ENCODE data around the gene MAST4.

The MAST4 gene

GRCh38 chr5:66829826-66830225 is 233.6 kb downstream of the MAST4 start:
- no peaks in the 10 kb centered on the region for H4K20me1 ChIP-seq
- no peak overlapping the region for H3K9ac ChIP-seq
- peak overlapping the region in 10 of 11 experiments; percentile 11 to 89 (median 54); a peak in 15 of 22 replicates for H3K4me2 ChIP-seq
- no peaks in the 10 kb centered on the region for H3K36me3 ChIP-seq
- H3K4me3 ChIP-seq, result no peak overlapping the region
- H3K27me3 ChIP-seq, result peaks cover 0 to 16% (median 0%) of the 10 kb centered on the region in 11 experiments; a peak in 4 of 22 replicates
- H3K4me1 ChIP-seq, result peaks cover 13 to 31% (median 23%) of the 10 kb centered on the region in 10 experiments
- H3K27ac ChIP-seq, result no peak overlapping the region
- H3K9me3 ChIP-seq (replicated peaks in 1 of 11), result no peaks in the 10 kb centered on the region
- TF ChIP-seq Cebpa-rat (IDR thresholded peaks at IDR 0.05), result no peak

GRCh38 chr5:66830636-66831035 is 234.4 kb downstream of the MAST4 start:
- Histone ChIP-seq H3K36me3 (no peaks in the 10 kb centered on the region), H3K9ac (no peak overlapping the region), H4K20me1 (no peaks in the 10 kb centered on the region), H3K27me3 (peaks cover 0 to 16% (median 0%) of the 10 kb centered on the region in 11 experiments; a peak in 4 of 22 replicates), H3K27ac (no peak overlapping the region), H3K4me2 (peak overlapping the region in 5 of 11 experiments; percentile 32 to 81 (median 61); a peak in 4 of 22 replicates), H3K9me3 (replicated peaks in 1 of 11) (no peaks in the 10 kb centered on the region), H3K4me1 (peaks cover 13 to 31% (median 23%) of the 10 kb centered on the region in 10 experiments), H3K4me3 (no peak overlapping the region)
- TF ChIP-seq Cebpa-rat (IDR thresholded peaks at IDR 0.05), result no peak

- no peak overlapping the region for H3K4me3 ChIP-seq
- peaks cover 10 to 20% (median 14%) of the 10 kb centered on the region in 10 experiments for H3K4me1 ChIP-seq
- no peaks in the 10 kb centered on the region for H3K36me3 ChIP-seq
- TF ChIP-seq Cebpa-rat (IDR thresholded peaks at IDR 0.05), result no peak
- H3K4me2 ChIP-seq, result no peak overlapping the region
- H3K27me3 ChIP-seq, result no peaks in the 10 kb centered on the region
- no peak overlapping the region; a peak in 1 of 22 replicates for H3K27ac ChIP-seq
- H4K20me1 ChIP-seq, result no peaks in the 10 kb centered on the region
- no peak overlapping the region for H3K9ac ChIP-seq
- H3K9me3 ChIP-seq (replicated peaks in 1 of 11), result no peaks in the 10 kb centered on the region
These were observed 243.5 kb downstream of the MAST4 start for GRCh38 chr5:66839636-66840185.

- H3K4me1 ChIP-seq, result peaks cover 10 to 20% (median 14%) of the 10 kb centered on the region in 10 experiments
- H3K4me2 ChIP-seq, result peak overlapping the region; percentile 33 to 70 (median 55)
- TF ChIP-seq Cebpa-rat (IDR thresholded peaks at IDR 0.05), result peak in 2 of 11 experiments; percentile 37 to 39; a peak in 1 of 22 replicates
- no peak overlapping the region for H3K9ac ChIP-seq
- no peaks in the 10 kb centered on the region for H3K27me3 ChIP-seq
- no peak overlapping the region for H3K4me3 ChIP-seq
- H4K20me1 ChIP-seq, result no peaks in the 10 kb centered on the region
- peak overlapping the region in 8 of 11 experiments; percentile 17 to 59 (median 34); a peak in 13 of 22 replicates for H3K27ac ChIP-seq
- no peaks in the 10 kb centered on the region for H3K36me3 ChIP-seq
- H3K9me3 ChIP-seq (replicated peaks in 1 of 11), result no peaks in the 10 kb centered on the region
These were observed 244.4 kb downstream of the MAST4 start for GRCh38 chr5:66840511-66841013.

GRCh38 chr5:66841264-66841663 is 245.1 kb downstream of the MAST4 start:
- Histone ChIP-seq H3K4me3 (no peak overlapping the region), H3K4me1 (peaks cover 10 to 20% (median 14%) of the 10 kb centered on the region in 10 experiments), H3K4me2 (peak overlapping the region; percentile 33 to 70 (median 55); a peak in 21 of 22 replicates), H3K27me3 (no peaks in the 10 kb centered on the region), H4K20me1 (no peaks in the 10 kb centered on the region), H3K27ac (peak overlapping the region in 9 of 11 experiments; percentile 3 to 59 (median 29); a peak in 14 of 22 replicates), H3K9me3 (replicated peaks in 1 of 11) (no peaks in the 10 kb centered on the region), H3K9ac (no peak overlapping the region), H3K36me3 (no peaks in the 10 kb centered on the region)
- TF ChIP-seq Cebpa-rat (IDR thresholded peaks at IDR 0.05), result no peak

GRCh38 chr5:66842540-66842939 is 246.3 kb downstream of the MAST4 start:
- Histone ChIP-seq H3K9me3 (replicated peaks in 1 of 11) (no peaks in the 10 kb centered on the region), H3K36me3 (no peaks in the 10 kb centered on the region), H3K9ac (no peak overlapping the region), H3K27ac (no peak overlapping the region), H3K4me2 (no peak overlapping the region), H4K20me1 (no peaks in the 10 kb centered on the region), H3K4me3 (no peak overlapping the region), H3K4me1 (peaks cover 10 to 20% (median 14%) of the 10 kb centered on the region in 10 experiments), H3K27me3 (no peaks in the 10 kb centered on the region)
- TF ChIP-seq Cebpa-rat (IDR thresholded peaks at IDR 0.05), result no peak

GRCh38 chr5:66843065-66843464 is 246.9 kb downstream of the MAST4 start:
- no peak overlapping the region for H3K4me3 ChIP-seq
- H4K20me1 ChIP-seq, result no peaks in the 10 kb centered on the region
- H3K4me1 ChIP-seq, result peaks cover 10 to 20% (median 14%) of the 10 kb centered on the region in 10 experiments
- no peak for TF ChIP-seq Cebpa-rat (IDR thresholded peaks at IDR 0.05)
- H3K9me3 ChIP-seq (replicated peaks in 1 of 11), result no peaks in the 10 kb centered on the region
- H3K27me3 ChIP-seq, result no peaks in the 10 kb centered on the region
- H3K4me2 ChIP-seq, result no peak overlapping the region
- H3K27ac ChIP-seq, result no peak overlapping the region
- no peak overlapping the region for H3K9ac ChIP-seq
- no peaks in the 10 kb centered on the region for H3K36me3 ChIP-seq

- H3K27ac ChIP-seq, result peak overlapping the region in 3 of 11 experiments; percentile 7 to 25 (median 14); a peak in 2 of 22 replicates
- H3K9me3 ChIP-seq (replicated peaks in 1 of 11), result no peaks in the 10 kb centered on the region; a peak in 1 of 22 replicates
- H4K20me1 ChIP-seq, result no peaks in the 10 kb centered on the region
- TF ChIP-seq Cebpa-rat (IDR thresholded peaks at IDR 0.05), result no peak
- H3K4me3 ChIP-seq, result no peak overlapping the region
- H3K36me3 ChIP-seq, result no peaks in the 10 kb centered on the region
- H3K4me2 ChIP-seq, result peak overlapping the region in 9 of 11 experiments; percentile 24 to 55 (median 33); a peak in 14 of 22 replicates
- peaks cover 0 to 28% (median 10%) of the 10 kb centered on the region in 10 experiments; a peak in 15 of 20 replicates for H3K4me1 ChIP-seq
- H3K27me3 ChIP-seq, result no peaks in the 10 kb centered on the region
- no peak overlapping the region for H3K9ac ChIP-seq
These were observed 252.8 kb downstream of the MAST4 start for GRCh38 chr5:66848749-66849641.

- H3K27ac ChIP-seq, result peak overlapping the region in 4 of 11 experiments; percentile 9 to 53 (median 24); a peak in 5 of 22 replicates
- no peak for TF ChIP-seq Cebpa-rat (IDR thresholded peaks at IDR 0.05)
- peak overlapping the region in 4 of 11 experiments; percentile 24 to 48 (median 32); a peak in 3 of 22 replicates for H3K4me2 ChIP-seq
These were observed 253.6 kb downstream of the MAST4 start for GRCh38 chr5:66849803-66850202.

More at GRCh38 chr5:66849803-66850202, 253.6 kb downstream of the MAST4 start:
- no peak overlapping the region for H3K4me3 ChIP-seq
- H3K9ac ChIP-seq, result no peak overlapping the region
- H3K4me1 ChIP-seq, result peaks cover 0 to 28% (median 10%) of the 10 kb centered on the region in 10 experiments; a peak in 15 of 20 replicates
- H3K36me3 ChIP-seq, result no peaks in the 10 kb centered on the region
- H4K20me1 ChIP-seq, result no peaks in the 10 kb centered on the region
- no peaks in the 10 kb centered on the region; a peak in 1 of 22 replicates for H3K9me3 ChIP-seq (replicated peaks in 1 of 11)
- H3K27me3 ChIP-seq, result no peaks in the 10 kb centered on the region

Data from BLaER1 treated with 17β-estradiol and CSF1 and Interleukin-3, amounts not matched to agents 10 nM and 100 nM (cell line).